ENCODE measurements around the gene ARAP3. TPM values are rescaled to one million over a fixed set of nuclear protein-coding genes. Genes with fewer than 3 reads are reported as not detected.

Gene ARAP3
- total and polyA plus RNA-seq, 2 experiments from 2014 or later, result 0.59 to 1.6 TPM

- H3K27me3 ChIP-seq, result no peaks in the 10 kb centered on the region
- peaks cover 7% of the 10 kb centered on the region for H3K36me3 ChIP-seq
- no peaks in the 10 kb centered on the region for H3K9me3 ChIP-seq (ENCODE audit: low read depth)
- peak; percentile 47 to 63 for DNase-seq (ENCODE audit: low read depth in 1 of 2, low spot score in 1 of 2)
- peak overlapping the region; percentile 75 for H3K4me3 ChIP-seq
- no peak for TF ChIP-seq CTCF (IDR thresholded peaks at IDR 0.05; ENCODE audit: low read depth, low read length)
- H3K27ac ChIP-seq, result peak overlapping the region; percentile 85
- peaks cover 20% of the 10 kb centered on the region for H3K4me1 ChIP-seq (ENCODE audit: low read depth)
These were observed 63.8 kb downstream of the ARAP3 start for GRCh38 chr5:141618030-141618803.

GRCh38 chr5:141617682-141618029, 64.4 kb downstream of the ARAP3 start:
- TF ChIP-seq CTCF (IDR thresholded peaks at IDR 0.05; ENCODE audit: low read depth, low read length), result no peak
- Histone ChIP-seq H3K27me3 (no peaks in the 10 kb centered on the region), H3K9me3 (ENCODE audit: low read depth) (no peaks in the 10 kb centered on the region), H3K4me3 (peak overlapping the region; percentile 75), H3K36me3 (peaks cover 1% of the 10 kb centered on the region), H3K4me1 (ENCODE audit: low read depth) (peaks cover 22% of the 10 kb centered on the region), H3K27ac (peak overlapping the region; percentile 85)
- peak in 1 of 2 donors; percentile 14 for DNase-seq (ENCODE audit: low read depth in 1 of 2, low spot score in 1 of 2)

- Histone ChIP-seq H3K27ac (peak overlapping the region; percentile 85), H3K4me3 (no peak overlapping the region), H3K36me3 (no peaks in the 10 kb centered on the region), H3K27me3 (no peaks in the 10 kb centered on the region), H3K4me1 (ENCODE audit: low read depth) (peaks cover 22% of the 10 kb centered on the region), H3K9me3 (ENCODE audit: low read depth) (no peaks in the 10 kb centered on the region)
- peak in 1 of 2 donors; percentile 6 for DNase-seq (ENCODE audit: low read depth in 1 of 2, low spot score in 1 of 2)
- no peak for TF ChIP-seq CTCF (IDR thresholded peaks at IDR 0.05; ENCODE audit: low read depth, low read length)
These were observed 64.9 kb downstream of the ARAP3 start for GRCh38 chr5:141617128-141617527.

- DNase-seq (ENCODE audit: low read depth in 1 of 2, low spot score in 1 of 2), result no peak
- Histone ChIP-seq H3K4me3 (no peak overlapping the region), H3K27ac (no peak overlapping the region), H3K9me3 (ENCODE audit: low read depth) (no peaks in the 10 kb centered on the region), H3K4me1 (ENCODE audit: low read depth) (peaks cover 22% of the 10 kb centered on the region), H3K27me3 (no peaks in the 10 kb centered on the region), H3K36me3 (no peaks in the 10 kb centered on the region)
- TF ChIP-seq CTCF (IDR thresholded peaks at IDR 0.05; ENCODE audit: low read depth, low read length), result no peak
These were observed 65.9 kb downstream of the ARAP3 start for GRCh38 chr5:141615991-141616720.

- TF ChIP-seq CTCF (IDR thresholded peaks at IDR 0.05; ENCODE audit: low read depth, low read length), result no peak
- H3K4me1 ChIP-seq (ENCODE audit: low read depth), result peaks cover 22% of the 10 kb centered on the region
- no peaks in the 10 kb centered on the region for H3K9me3 ChIP-seq (ENCODE audit: low read depth)
- no peak for DNase-seq (ENCODE audit: low read depth in 1 of 2, low spot score in 1 of 2)
- H3K4me3 ChIP-seq, result no peak overlapping the region
- H3K27me3 ChIP-seq, result no peaks in the 10 kb centered on the region
- H3K36me3 ChIP-seq, result no peaks in the 10 kb centered on the region
- H3K27ac ChIP-seq, result no peak overlapping the region
These were observed 68.7 kb downstream of the ARAP3 start for GRCh38 chr5:141613344-141613743.
